Stimulated activated CD4-positive, alpha-beta T cell treated with anti-CD3 and anti-CD28 coated beads, Interleukin-12 subunit alpha, Interleukin-12 subunit beta, amount 100 ng/mL, for 24 hours (primary cell): ENCODE data around the gene KRTAP12-2.

Experiments
- DNase-seq, 2 experiments: peaks; one replicate each; pipeline ENCODE4 v3.0.0-alpha.2; 2020; ENCODE audit warnings: low read depth in 2 of 2

The KRTAP12-2 gene

GRCh38 chr21:44626673-44627143, 40.0 kb downstream of the KRTAP12-2 start, which contains the start of gene KRTAP10-9:
Gene KRTAP10-9 (plus strand): TSS chr21:44627093. CDS start chr21:44627172, 79 bp downstream.
- no peak for DNase-seq

GRCh38 chr21:44626262-44626661, 40.5 kb downstream of the KRTAP12-2 start:
- no peak for DNase-seq

- DNase-seq, result no peak
Measured at GRCh38 chr21:44625756-44626155, 41.0 kb downstream of the KRTAP12-2 start.

GRCh38 chr21:44623575-44623974, 43.2 kb downstream of the KRTAP12-2 start:
- DNase-seq, result no peak

- no peak for DNase-seq
Measured at GRCh38 chr21:44619886-44620285, 46.8 kb downstream of the KRTAP12-2 start.

GRCh38 chr21:44618909-44619308, 47.8 kb downstream of the KRTAP12-2 start:
- DNase-seq, result peak; percentile 12 to 28

GRCh38 chr21:44618504-44618903, 48.2 kb downstream of the KRTAP12-2 start:
- DNase-seq, result no peak

- DNase-seq, result no peak
Measured at GRCh38 chr21:44617071-44617501, 49.6 kb downstream of the KRTAP12-2 start.

- DNase-seq, result no peak
Measured at GRCh38 chr21:44616591-44616926, 50.2 kb downstream of the KRTAP12-2 start.
